Nephron (organoid): ENCODE results near the gene MRGPRE.

Experiments
- H3K27ac Mint-ChIP-seq, 3 experiments: 2 replicates each; pipeline ENCODE4 v1.8.0; 2020; ENCODE audit warnings: mixed read lengths in 3 of 3, mild to moderate bottlenecking in 2 of 3, moderate library complexity in 1 of 3
- H3K27me3 Mint-ChIP-seq: 2 replicates; pipeline ENCODE4 v1.8.0; 2021; ENCODE audit warnings: low read depth, mild to moderate bottlenecking, moderate library complexity, mixed read lengths
- H3K36me3 Mint-ChIP-seq: 2 replicates; pipeline ENCODE4 v1.8.0; 2020; ENCODE audit warnings: low read depth, mixed read lengths
- H3K4me1 Mint-ChIP-seq: 2 replicates; pipeline ENCODE4 v1.8.0; 2020; ENCODE audit warnings: mixed read lengths
- H3K4me3 Mint-ChIP-seq, 3 experiments: 2 replicates each; pipeline ENCODE4 v1.8.0; 2020; ENCODE audit warnings: mild to moderate bottlenecking in 3 of 3, mixed read lengths in 3 of 3, moderate library complexity in 2 of 3
- H3K9me3 Mint-ChIP-seq: 2 replicates; pipeline ENCODE4 v1.8.0; 2020; ENCODE audit warnings: mixed read lengths
- TF ChIP-seq, protein P1 (sequence below), 3 experiments: fragments of 200-600 bp; sonication (generic); IDR thresholded peaks; one replicate each; pipeline ENCODE4 v1.5.0; 2021; ENCODE audit warnings: antibody characterized with exemption in 3 of 3; ENCODE audit not compliant: unreplicated experiment in 3 of 3

Gene MRGPRE

DNA sequence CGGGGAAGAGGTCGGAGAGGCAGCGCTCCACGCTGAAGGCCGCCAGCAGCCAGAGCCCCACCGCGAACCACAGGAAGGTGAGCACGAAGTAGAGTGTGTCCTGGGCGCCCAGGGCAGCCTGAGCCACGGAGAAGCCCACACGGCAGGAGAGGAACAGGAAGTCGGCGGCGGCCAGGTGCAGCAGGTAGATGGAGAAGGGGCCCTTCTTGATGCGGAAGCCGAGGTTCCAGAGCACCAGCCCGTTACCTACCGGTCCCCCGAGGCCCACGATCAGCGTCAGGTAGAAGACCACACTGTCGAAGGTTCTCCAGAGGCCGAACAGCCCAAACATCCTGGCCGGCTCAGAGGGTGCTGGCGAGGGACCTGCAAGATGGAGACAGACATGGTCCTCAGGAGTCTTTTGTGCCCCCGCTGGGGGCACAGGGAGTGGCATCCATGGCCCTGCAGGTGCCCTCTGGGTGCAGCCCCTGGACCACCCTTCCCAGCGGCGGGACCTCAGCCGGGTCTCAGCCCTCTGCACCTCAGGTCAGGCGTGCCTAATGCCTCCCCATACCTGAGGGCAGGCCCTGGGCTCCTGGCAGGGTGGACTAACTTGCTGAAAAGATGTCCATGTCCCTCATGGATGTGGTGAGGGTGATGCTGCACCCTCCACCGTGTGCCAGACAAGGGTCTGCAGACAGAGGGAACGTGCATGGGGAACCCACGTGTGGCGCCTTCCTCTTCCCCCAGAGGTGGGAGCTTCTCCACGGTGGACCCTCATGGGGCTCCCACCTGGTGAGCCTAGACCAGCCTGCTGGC lies 13.5 kb downstream of the MRGPRE start, which contains the start of gene MRGPRG:
Gene MRGPRG (minus strand): TSS at position 331 of the 798 bp plus-strand sequence. CDS start 0 bp downstream, at position 331.
- peaks cover 58% of the 10 kb centered on the region for H3K27me3 Mint-ChIP-seq
- TF ChIP-seq, protein P1, sequence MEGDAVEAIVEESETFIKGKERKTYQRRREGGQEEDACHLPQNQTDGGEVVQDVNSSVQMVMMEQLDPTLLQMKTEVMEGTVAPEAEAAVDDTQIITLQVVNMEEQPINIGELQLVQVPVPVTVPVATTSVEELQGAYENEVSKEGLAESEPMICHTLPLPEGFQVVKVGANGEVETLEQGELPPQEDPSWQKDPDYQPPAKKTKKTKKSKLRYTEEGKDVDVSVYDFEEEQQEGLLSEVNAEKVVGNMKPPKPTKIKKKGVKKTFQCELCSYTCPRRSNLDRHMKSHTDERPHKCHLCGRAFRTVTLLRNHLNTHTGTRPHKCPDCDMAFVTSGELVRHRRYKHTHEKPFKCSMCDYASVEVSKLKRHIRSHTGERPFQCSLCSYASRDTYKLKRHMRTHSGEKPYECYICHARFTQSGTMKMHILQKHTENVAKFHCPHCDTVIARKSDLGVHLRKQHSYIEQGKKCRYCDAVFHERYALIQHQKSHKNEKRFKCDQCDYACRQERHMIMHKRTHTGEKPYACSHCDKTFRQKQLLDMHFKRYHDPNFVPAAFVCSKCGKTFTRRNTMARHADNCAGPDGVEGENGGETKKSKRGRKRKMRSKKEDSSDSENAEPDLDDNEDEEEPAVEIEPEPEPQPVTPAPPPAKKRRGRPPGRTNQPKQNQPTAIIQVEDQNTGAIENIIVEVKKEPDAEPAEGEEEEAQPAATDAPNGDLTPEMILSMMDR (IDR thresholded peaks at IDR 0.05; ENCODE audit: unreplicated experiment in 3 of 3): no peak
- no peaks in the 10 kb centered on the region for H3K9me3 Mint-ChIP-seq
- no peak within 1 kb of the TSS for H3K4me3 Mint-ChIP-seq
- no peaks in the 10 kb centered on the region for H3K4me1 Mint-ChIP-seq
- H3K27ac Mint-ChIP-seq: no peak within 1 kb of the TSS
- no peaks in the 10 kb centered on the region for H3K36me3 Mint-ChIP-seq

DNA sequence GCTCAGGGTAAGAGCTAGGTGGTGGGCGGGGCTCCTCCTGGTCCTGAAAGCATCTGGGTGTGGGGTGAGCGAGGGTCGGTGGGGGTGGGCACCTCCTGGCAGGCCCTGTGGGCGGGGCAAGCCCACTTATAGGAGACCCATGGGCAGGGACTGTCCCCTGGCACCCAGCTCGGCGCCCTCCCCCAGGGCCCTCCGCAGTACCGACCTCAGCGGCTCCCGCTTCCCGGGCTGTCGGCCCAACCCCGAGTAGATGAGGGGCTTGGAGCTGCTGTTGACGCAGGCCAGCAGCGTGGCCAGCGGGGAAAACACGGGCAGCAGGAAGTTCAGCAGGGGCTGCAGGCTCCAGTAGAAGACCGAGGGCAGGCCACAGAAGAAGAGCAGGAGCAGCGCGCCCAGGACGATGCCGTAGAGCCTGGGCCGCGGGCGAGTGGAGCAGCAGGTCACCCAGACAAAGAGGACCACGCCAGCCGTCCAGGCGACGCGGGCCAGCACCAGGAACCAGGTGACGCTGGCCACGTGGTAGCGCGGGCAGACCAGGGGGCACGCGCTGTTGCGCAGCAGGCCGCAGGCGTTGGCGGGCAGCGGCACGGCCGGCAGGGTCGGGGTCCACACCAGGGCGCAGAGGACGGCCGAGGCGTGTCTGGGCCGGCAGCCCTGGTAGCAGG lies 14.3 kb downstream of the MRGPRE start:
- Mint-ChIP-seq H3K27me3 (peaks cover 54% of the 10 kb centered on the region), H3K4me1 (no peaks in the 10 kb centered on the region), H3K36me3 (no peaks in the 10 kb centered on the region), H3K9me3 (no peaks in the 10 kb centered on the region), H3K4me3 (no peak overlapping the region), H3K27ac (no peak overlapping the region)
- TF ChIP-seq, protein P1 (IDR thresholded peaks at IDR 0.05; ENCODE audit: unreplicated experiment in 3 of 3): no peak

DNA sequence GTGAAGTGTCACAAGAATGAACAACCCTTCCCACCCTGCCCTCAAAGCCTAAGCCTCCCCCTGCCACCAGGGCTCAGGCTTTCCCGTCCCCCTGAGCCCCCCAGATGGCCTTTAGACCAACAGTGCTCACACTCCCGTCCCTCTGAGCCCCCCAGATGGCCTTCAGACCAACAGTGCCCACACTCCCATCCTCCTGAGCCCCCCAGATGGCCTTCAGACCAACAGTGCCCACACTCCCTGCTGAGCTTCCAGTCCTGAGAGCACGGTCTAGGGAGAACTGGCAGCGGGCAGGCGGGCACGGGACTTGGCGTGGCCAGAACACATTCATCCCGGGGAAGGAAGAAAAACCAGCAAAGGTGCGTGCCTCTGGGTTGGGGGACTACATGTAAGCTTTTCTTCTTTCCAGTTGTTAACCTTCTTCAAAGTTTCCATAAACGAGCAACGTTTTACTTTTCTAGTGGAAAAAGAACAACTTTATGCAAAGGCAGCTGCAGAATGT lies 16.1 kb downstream of the MRGPRE start:
- H3K4me3 Mint-ChIP-seq: no peak overlapping the region
- H3K27ac Mint-ChIP-seq: no peak overlapping the region
- H3K9me3 Mint-ChIP-seq: peaks cover 6% of the 10 kb centered on the region
- TF ChIP-seq, protein P1 (IDR thresholded peaks at IDR 0.05; ENCODE audit: unreplicated experiment in 3 of 3): no peak
- H3K36me3 Mint-ChIP-seq: no peaks in the 10 kb centered on the region
- H3K4me1 Mint-ChIP-seq: no peaks in the 10 kb centered on the region
- peaks cover 40% of the 10 kb centered on the region for H3K27me3 Mint-ChIP-seq

DNA sequence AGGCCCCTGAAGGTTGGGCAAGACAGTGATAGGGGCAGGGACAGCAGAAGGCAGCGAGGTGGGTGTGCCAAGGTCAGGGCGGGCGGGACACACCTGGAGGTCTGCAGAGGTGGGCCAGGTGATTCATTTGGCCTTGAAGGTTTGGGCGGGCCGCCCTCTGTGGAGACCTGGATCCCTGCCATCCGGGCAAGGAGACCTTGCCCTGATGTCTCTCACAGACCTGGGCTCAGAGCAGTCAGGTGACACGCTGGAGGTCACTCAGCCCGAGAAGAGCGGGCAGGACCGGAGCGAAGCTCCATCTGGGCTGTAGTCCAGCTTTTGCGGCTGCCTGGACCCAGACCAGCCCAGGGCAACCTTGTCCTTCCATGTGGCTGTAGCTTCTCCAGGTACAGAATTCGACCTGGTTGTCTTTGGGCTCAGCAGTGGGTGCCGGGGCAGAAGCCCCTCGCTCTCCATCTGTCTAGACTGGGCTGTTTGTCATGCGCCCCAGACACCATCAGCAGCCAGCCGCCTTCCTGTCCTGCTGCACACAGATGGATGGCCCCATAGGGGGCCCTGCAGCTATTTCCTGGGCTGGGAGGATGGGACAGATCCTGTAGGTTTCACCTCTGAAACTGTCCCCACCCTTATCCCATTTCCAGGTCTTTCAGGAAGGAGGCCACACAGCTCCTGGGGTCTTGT lies 16.7 kb downstream of the MRGPRE start:
- H3K4me1 Mint-ChIP-seq: no peaks in the 10 kb centered on the region

DNA sequence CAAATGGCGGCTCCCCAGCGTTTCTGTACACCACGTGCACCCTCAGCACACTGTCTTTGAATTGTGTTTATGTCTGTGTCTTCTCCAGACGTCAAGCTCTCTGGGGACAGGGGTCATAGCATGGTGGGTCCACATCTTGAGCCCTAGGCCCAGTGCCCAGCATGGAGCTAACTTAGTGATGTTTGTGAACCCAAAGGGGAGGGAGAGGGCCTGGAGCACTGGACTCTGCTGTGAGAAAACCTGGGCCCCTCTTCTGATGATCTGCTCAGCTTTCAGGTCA lies 17.9 kb downstream of the MRGPRE start:
- Mint-ChIP-seq H3K27ac (no peak overlapping the region), H3K36me3 (no peaks in the 10 kb centered on the region), H3K4me3 (no peak overlapping the region), H3K9me3 (peaks cover 6% of the 10 kb centered on the region), H3K27me3 (peaks cover 33% of the 10 kb centered on the region), H3K4me1 (no peaks in the 10 kb centered on the region)
- TF ChIP-seq, protein P1 (IDR thresholded peaks at IDR 0.05; ENCODE audit: unreplicated experiment in 3 of 3): no peak

More for the DNA sequence above, 16.7 kb downstream of the MRGPRE start:
- H3K27me3 Mint-ChIP-seq: peaks cover 38% of the 10 kb centered on the region
- TF ChIP-seq, protein P1 (IDR thresholded peaks at IDR 0.05; ENCODE audit: unreplicated experiment in 3 of 3): no peak
- H3K4me3 Mint-ChIP-seq: no peak overlapping the region
- peaks cover 6% of the 10 kb centered on the region for H3K9me3 Mint-ChIP-seq
- no peaks in the 10 kb centered on the region for H3K36me3 Mint-ChIP-seq
- no peak overlapping the region for H3K27ac Mint-ChIP-seq
